Tibial nerve (tissue), 4 donors: ENCODE measurements around the gene UBE2L6.

Experiments used
- CTCF ChIP-seq, 5 experiments: fragments of 200-600 bp in 3 of 5; fragments of 450-650 bp in 2 of 5; sonication (generic) in 3 of 5; IDR thresholded peaks; one replicate each; pipeline ENCODE4 v1.5.1; 2016 to 2019; ENCODE audit warnings: antibody characterized with exemption in 5 of 5, mild to moderate bottlenecking in 3 of 5, moderate library complexity in 2 of 5
- EP300 ChIP-seq, 2 donors: sonication (generic); formaldehyde crosslinking; IDR thresholded peaks; one replicate each; pipeline ENCODE4 v1.6.1; 2017; ENCODE audit warnings: antibody characterized with exemption in 2 of 2, mild to moderate bottlenecking in 1 of 2

- no peak for TF ChIP-seq CTCF (IDR thresholded peaks at IDR 0.05)
- no peak for TF ChIP-seq EP300 (IDR thresholded peaks at IDR 0.05)
Measured at GRCh38 chr11:57560146-57560545, 7.3 kb downstream of the UBE2L6 start.
